ENCODE results near the gene GPC3. TPM values are rescaled to one million over a fixed set of nuclear protein-coding genes. Genes with fewer than 3 reads are reported as not detected.
"Not testable (repeated sequence)": the region's sequence is repeated elsewhere in the genome, so short reads cannot be mapped to it uniquely, and the experiment has no call there.

The GPC3 gene
- total RNA-seq, 1 donor from 2014 or later: 4.2 TPM

GRCh38 chrX:133527415-133527814 lies 458.0 kb downstream of the GPC3 start:
- Mint-ChIP-seq H3K4me3 (ENCODE audit: unreplicated experiment) (no peak overlapping the region), H3K36me3 (ENCODE audit: unreplicated experiment) (no peaks in the 10 kb centered on the region), H3K27ac (ENCODE audit: unreplicated experiment) (no peak overlapping the region), H3K27me3 (ENCODE audit: unreplicated experiment) (no peaks in the 10 kb centered on the region), H3K4me1 (ENCODE audit: low read depth, unreplicated experiment) (no peaks in the 10 kb centered on the region), H3K9me3 (ENCODE audit: unreplicated experiment) (no peaks in the 10 kb centered on the region)
- TF ChIP-seq, protein P1, sequence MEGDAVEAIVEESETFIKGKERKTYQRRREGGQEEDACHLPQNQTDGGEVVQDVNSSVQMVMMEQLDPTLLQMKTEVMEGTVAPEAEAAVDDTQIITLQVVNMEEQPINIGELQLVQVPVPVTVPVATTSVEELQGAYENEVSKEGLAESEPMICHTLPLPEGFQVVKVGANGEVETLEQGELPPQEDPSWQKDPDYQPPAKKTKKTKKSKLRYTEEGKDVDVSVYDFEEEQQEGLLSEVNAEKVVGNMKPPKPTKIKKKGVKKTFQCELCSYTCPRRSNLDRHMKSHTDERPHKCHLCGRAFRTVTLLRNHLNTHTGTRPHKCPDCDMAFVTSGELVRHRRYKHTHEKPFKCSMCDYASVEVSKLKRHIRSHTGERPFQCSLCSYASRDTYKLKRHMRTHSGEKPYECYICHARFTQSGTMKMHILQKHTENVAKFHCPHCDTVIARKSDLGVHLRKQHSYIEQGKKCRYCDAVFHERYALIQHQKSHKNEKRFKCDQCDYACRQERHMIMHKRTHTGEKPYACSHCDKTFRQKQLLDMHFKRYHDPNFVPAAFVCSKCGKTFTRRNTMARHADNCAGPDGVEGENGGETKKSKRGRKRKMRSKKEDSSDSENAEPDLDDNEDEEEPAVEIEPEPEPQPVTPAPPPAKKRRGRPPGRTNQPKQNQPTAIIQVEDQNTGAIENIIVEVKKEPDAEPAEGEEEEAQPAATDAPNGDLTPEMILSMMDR (IDR thresholded peaks at IDR 0.05; ENCODE audit: partially characterized antibody, unreplicated experiment): no peak
- no peak for DNase-seq

DNA sequence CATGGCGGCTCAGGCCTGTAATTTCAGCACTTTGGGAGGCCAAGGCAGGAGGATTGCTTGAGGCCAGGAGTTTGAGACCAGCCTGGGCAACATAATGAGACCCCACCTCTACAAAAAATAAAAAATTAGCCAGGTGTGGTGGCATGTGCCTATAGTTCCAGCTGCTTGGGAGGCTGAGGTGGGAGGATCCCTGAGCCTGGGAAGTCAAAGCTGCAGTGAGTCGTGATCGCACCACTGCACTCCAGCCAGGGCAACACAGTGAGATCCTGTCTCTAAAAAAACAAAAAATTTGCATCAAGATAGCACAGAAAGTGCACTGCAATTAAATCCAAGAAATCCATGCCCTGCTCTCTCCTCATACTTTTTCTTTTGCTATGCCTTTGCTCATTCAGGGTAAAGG lies 458.6 kb downstream of the GPC3 start:
- not testable (repeated sequence) for DNase-seq; H3K9me3 Mint-ChIP-seq (ENCODE audit: unreplicated experiment); H3K27ac Mint-ChIP-seq (ENCODE audit: unreplicated experiment); H3K4me1 Mint-ChIP-seq (ENCODE audit: low read depth, unreplicated experiment); H3K36me3 Mint-ChIP-seq (ENCODE audit: unreplicated experiment); H3K4me3 Mint-ChIP-seq (ENCODE audit: unreplicated experiment); H3K27me3 Mint-ChIP-seq (ENCODE audit: unreplicated experiment)

DNA sequence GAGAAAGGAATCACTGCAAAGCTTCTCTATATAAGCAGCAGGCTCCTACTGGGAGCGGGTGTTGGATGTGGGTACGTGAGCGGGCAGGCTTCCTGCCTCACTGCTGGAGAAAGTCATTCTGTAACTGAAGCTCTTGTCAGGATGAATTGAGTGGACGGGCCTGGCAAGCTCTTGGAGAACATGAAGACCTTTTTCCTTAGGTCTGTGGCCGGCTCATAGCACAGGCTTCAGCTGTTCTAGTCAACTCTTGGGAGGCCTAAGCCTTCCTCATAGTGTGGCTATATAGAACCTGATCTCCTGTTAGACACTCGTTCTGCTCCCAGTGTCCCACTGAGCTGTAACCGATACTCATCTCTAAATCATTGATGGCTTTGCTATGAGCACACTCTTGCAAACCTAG lies 461.9 kb downstream of the GPC3 start:
- Mint-ChIP-seq H3K27ac (ENCODE audit: unreplicated experiment) (no peak overlapping the region), H3K36me3 (ENCODE audit: unreplicated experiment) (no peaks in the 10 kb centered on the region), H3K4me1 (ENCODE audit: low read depth, unreplicated experiment) (peaks cover 1% of the 10 kb centered on the region), H3K9me3 (ENCODE audit: unreplicated experiment) (no peaks in the 10 kb centered on the region), H3K4me3 (ENCODE audit: unreplicated experiment) (no peak overlapping the region), H3K27me3 (ENCODE audit: unreplicated experiment) (no peaks in the 10 kb centered on the region)
- DNase-seq: no peak
- TF ChIP-seq, protein P1 (IDR thresholded peaks at IDR 0.05; ENCODE audit: partially characterized antibody, unreplicated experiment): no peak

DNA sequence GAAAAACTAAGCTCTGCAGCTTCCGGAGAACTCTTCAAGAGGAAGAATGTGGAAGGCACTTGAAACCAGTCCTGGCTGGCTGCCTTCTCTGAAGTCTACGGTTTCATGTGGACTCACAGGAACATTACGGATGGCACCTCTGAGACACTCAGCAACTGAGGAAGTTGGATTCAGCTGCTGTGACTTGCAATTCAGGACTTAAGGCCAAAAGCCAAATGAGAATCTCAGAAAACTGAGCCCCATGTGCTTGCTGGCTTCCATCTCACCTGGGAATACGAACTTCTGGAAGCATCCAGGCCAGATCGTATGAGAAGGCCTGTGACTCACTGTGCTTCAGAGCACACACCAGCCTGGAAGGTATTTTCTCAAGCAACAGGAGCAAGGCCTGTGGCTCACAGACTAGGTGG lies 462.3 kb downstream of the GPC3 start:
- H3K4me1 Mint-ChIP-seq (ENCODE audit: low read depth, unreplicated experiment): peaks cover 1% of the 10 kb centered on the region
- no peaks in the 10 kb centered on the region for H3K27me3 Mint-ChIP-seq (ENCODE audit: unreplicated experiment)
- TF ChIP-seq, protein P1 (IDR thresholded peaks at IDR 0.05; ENCODE audit: partially characterized antibody, unreplicated experiment): no peak
- no peaks in the 10 kb centered on the region for H3K9me3 Mint-ChIP-seq (ENCODE audit: unreplicated experiment)
- no peak overlapping the region for H3K4me3 Mint-ChIP-seq (ENCODE audit: unreplicated experiment)
- no peaks in the 10 kb centered on the region for H3K36me3 Mint-ChIP-seq (ENCODE audit: unreplicated experiment)
- no peak for DNase-seq
- H3K27ac Mint-ChIP-seq (ENCODE audit: unreplicated experiment): no peak overlapping the region

GRCh38 chrX:133516686-133517085 lies 468.7 kb downstream of the GPC3 start:
- no peaks in the 10 kb centered on the region for H3K9me3 Mint-ChIP-seq (ENCODE audit: unreplicated experiment)
- no peaks in the 10 kb centered on the region for H3K36me3 Mint-ChIP-seq (ENCODE audit: unreplicated experiment)
- TF ChIP-seq, protein P1 (IDR thresholded peaks at IDR 0.05; ENCODE audit: partially characterized antibody, unreplicated experiment): no peak
- H3K27me3 Mint-ChIP-seq (ENCODE audit: unreplicated experiment): no peaks in the 10 kb centered on the region
- peaks cover 1% of the 10 kb centered on the region for H3K4me1 Mint-ChIP-seq (ENCODE audit: low read depth, unreplicated experiment)
- DNase-seq: no peak
- no peak overlapping the region for H3K27ac Mint-ChIP-seq (ENCODE audit: unreplicated experiment)
- H3K4me3 Mint-ChIP-seq (ENCODE audit: unreplicated experiment): no peak overlapping the region

DNA sequence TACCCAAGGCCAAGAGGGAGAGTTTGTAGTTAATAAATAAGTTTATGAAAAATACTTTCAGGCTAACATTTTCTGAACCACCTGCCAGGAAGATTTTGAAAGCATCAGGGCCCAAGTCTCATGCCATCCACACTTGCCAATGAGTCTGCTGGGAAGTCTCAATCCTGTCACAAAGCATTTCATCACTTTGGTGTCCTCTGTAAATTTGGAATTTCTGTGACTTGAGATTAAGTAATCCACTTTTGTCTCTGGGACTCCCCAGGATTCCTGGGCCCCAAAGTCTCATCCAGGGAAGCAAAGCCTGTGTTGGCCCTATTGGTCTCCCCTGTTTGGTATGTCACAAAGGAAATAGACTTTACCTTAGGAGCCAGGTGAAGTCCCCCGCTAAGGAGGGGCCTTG lies 470.9 kb downstream of the GPC3 start:
- Mint-ChIP-seq H3K9me3 (ENCODE audit: unreplicated experiment) (no peaks in the 10 kb centered on the region), H3K4me1 (ENCODE audit: low read depth, unreplicated experiment) (no peaks in the 10 kb centered on the region), H3K36me3 (ENCODE audit: unreplicated experiment) (no peaks in the 10 kb centered on the region), H3K4me3 (ENCODE audit: unreplicated experiment) (no peak overlapping the region), H3K27ac (ENCODE audit: unreplicated experiment) (no peak overlapping the region), H3K27me3 (ENCODE audit: unreplicated experiment) (no peaks in the 10 kb centered on the region)
- TF ChIP-seq, protein P1 (IDR thresholded peaks at IDR 0.05; ENCODE audit: partially characterized antibody, unreplicated experiment): no peak
- DNase-seq: no peak

Measured in glutamatergic neuron (in vitro differentiated cells).